Measurements from ENCODE around the gene SASH3.

DNA sequence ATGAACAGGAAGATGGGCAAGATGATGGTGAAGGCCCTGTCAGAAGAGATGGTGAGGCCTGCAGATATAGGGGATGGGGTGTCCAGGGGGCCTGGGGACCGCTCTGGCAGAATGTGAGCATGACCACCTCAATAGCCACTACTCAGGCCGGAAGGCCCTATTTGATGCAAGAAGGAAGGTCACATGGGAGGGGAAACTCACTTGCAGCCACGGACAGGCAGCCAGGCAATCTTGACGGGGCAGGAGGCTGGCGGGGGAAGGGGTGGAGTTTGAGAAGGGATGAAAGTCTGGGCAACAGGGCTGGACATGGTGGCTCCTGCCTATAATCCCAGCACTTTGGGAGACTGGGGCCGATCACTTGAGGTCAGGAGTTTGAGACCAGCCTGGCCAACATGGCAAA lies 8.8 kb downstream of the SASH3 start:
- no peak for TF ChIP-seq REST (tag by site-specific recombination; IDR thresholded peaks at IDR 0.05)
- no peak for TF ChIP-seq TCF7L2 (IDR thresholded peaks at IDR 0.05; ENCODE audit: borderline replicate concordance, low read depth, low read length)
- no peak for TF ChIP-seq ZBTB8A (tag by site-specific recombination; IDR thresholded peaks at IDR 0.05)

Measured in HEK293 (cell line).